Endothelial cell (in vitro differentiated cells): Measurements from ENCODE around the gene PCGF5. TPM values are rescaled to one million over a fixed set of nuclear protein-coding genes. Genes with fewer than 3 reads are reported as not detected.
"Not testable (repeated sequence)": the region's sequence is repeated elsewhere in the genome, so short reads cannot be mapped to it uniquely, and the experiment has no call there.

Experiments used
- DNase-seq: peaks from one replicate; pipeline ENCODE4 v3.0.0; 2021; ENCODE audit warnings: low spot score
- H3K27ac Mint-ChIP-seq: one replicate; pipeline ENCODE4 v1.8.0; 2021; ENCODE audit warnings: mixed read lengths, inconsistent platforms; ENCODE audit not compliant: unreplicated experiment
- H3K27me3 Mint-ChIP-seq: one replicate; pipeline ENCODE4 v1.8.0; 2021; ENCODE audit warnings: mild to moderate bottlenecking, moderate library complexity, mixed read lengths, inconsistent platforms; ENCODE audit not compliant: unreplicated experiment
- H3K36me3 Mint-ChIP-seq: one replicate; pipeline ENCODE4 v1.8.0; 2021; ENCODE audit warnings: mild to moderate bottlenecking, low read depth, mixed read lengths, inconsistent platforms; ENCODE audit not compliant: unreplicated experiment
- H3K4me1 Mint-ChIP-seq: one replicate; pipeline ENCODE4 v1.8.0; 2021; ENCODE audit warnings: mild to moderate bottlenecking, mixed read lengths, inconsistent platforms; ENCODE audit not compliant: unreplicated experiment
- H3K4me3 Mint-ChIP-seq: one replicate; pipeline ENCODE4 v1.8.0; 2021; ENCODE audit warnings: mild to moderate bottlenecking, mixed read lengths, inconsistent platforms; ENCODE audit not compliant: unreplicated experiment
- H3K9me3 Mint-ChIP-seq: one replicate; pipeline ENCODE4 v1.8.0; 2021; ENCODE audit warnings: mixed read lengths, inconsistent platforms; ENCODE audit not compliant: unreplicated experiment
- total RNA-seq: library from RNA; stranded (reverse); fragmentation: NEBNext Ultra II Directional; extraction: Animal tissue kit (Norgen Biotek cat#: 25700); gene quantifications from one replicate; pipeline ENCODE4 v1.2.1, GENCODE V29; 2021; ENCODE audit not compliant: unreplicated experiment
- TF ChIP-seq, protein P1 (sequence below): fragments of 200-600 bp; sonication (generic); IDR thresholded peaks from one replicate; pipeline ENCODE4 v1.5.0; 2021; ENCODE audit warnings: antibody characterized with exemption; ENCODE audit not compliant: unreplicated experiment

Gene PCGF5
- total RNA-seq, 1 donor from 2014 or later = 21.5 TPM

DNA sequence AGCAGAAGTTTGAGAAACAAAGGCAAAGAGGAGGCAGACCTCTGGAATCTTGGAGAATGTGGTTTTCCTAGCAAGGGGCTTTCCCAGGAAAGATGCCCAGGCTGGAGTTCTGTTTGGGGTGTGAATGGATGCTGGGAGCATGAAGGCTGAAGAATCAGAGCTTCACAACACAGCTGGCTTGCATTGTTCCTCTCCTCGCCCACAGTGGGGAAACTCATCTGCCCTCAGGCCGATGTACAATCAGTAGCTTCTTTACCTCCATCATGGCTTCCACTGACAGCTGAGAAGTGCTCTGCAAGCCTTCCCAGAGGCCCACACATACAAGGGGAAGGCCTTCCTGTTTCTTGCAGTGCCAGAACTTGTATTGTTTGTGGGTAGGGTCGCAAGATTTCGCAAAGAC, 98.9 kb downstream of the PCGF5 start:
- Mint-ChIP-seq H3K27me3 (no peaks in the 10 kb centered on the region), H3K27ac (no peak overlapping the region), H3K9me3 (no peaks in the 10 kb centered on the region), H3K36me3 (no peaks in the 10 kb centered on the region), H3K4me1 (no peaks in the 10 kb centered on the region), H3K4me3 (no peak overlapping the region)
- no peak for DNase-seq
- TF ChIP-seq, protein P1, sequence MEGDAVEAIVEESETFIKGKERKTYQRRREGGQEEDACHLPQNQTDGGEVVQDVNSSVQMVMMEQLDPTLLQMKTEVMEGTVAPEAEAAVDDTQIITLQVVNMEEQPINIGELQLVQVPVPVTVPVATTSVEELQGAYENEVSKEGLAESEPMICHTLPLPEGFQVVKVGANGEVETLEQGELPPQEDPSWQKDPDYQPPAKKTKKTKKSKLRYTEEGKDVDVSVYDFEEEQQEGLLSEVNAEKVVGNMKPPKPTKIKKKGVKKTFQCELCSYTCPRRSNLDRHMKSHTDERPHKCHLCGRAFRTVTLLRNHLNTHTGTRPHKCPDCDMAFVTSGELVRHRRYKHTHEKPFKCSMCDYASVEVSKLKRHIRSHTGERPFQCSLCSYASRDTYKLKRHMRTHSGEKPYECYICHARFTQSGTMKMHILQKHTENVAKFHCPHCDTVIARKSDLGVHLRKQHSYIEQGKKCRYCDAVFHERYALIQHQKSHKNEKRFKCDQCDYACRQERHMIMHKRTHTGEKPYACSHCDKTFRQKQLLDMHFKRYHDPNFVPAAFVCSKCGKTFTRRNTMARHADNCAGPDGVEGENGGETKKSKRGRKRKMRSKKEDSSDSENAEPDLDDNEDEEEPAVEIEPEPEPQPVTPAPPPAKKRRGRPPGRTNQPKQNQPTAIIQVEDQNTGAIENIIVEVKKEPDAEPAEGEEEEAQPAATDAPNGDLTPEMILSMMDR = no peak

DNA sequence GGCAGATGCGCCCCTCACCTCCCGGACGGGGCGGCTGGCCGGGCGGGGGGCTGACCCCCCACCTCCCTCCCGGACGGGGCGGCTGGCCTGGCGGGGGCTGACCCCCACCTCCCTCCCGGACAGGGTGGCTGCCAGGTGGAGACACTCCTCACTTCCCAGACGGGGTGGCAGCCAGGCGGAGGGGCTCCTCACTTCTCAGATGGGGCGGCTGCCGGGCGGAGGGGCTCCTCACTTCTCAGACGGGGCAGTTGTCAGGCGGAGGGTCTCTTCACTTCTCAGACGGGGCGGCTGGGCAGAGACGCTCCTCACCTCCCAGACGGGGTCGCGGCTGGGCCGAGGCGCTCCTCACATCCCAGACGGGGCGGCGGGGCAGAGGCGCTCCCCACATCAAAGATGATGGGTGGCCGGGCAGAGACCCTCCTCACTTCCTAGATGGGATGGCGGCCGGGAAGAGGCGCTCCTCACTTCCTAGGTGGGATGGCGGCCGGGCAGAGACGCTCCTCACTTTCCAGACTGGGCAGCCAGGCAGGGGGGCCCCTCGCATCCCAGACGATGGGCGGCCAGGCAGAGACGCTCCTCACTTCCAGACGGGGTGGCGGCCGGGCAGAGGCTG, 102.9 kb downstream of the PCGF5 start:
- not testable (repeated sequence) for H3K4me1 Mint-ChIP-seq, H3K36me3 Mint-ChIP-seq, H3K4me3 Mint-ChIP-seq, H3K27me3 Mint-ChIP-seq, H3K9me3 Mint-ChIP-seq, DNase-seq, H3K27ac Mint-ChIP-seq

DNA sequence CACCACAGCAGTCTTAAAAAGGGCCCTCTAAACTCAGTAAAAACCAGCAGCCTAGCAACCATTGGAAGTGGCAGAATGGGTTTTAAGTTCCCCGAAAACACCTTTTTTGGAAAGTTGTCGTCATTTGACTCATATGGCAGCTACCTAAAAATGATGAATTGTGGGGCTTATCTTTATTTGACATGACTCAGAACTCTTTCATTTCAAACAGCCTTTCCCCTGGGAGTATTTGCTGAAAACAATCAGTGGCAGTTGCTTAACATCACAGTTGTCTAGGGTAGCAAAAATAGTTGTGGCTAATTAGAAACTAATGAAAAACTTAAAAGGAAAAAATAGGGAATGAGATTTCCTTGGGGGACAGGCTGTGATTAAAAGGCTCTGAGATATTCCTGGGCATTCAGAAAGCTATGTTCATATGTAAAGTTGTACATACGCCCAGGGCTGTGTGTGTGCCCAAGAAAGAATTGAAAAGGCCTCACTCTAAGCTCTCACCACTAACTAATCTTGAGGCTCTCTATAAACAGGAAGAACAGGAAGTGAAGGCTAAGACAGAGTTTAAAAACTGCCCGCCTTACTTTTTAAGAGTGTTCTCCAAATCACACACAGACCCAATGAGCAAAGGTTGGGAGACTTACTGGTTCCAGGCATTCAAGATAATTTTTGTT, 108.0 kb downstream of the PCGF5 start:
- Mint-ChIP-seq H3K27ac (no peak overlapping the region), H3K9me3 (no peaks in the 10 kb centered on the region), H3K4me3 (no peak overlapping the region), H3K36me3 (no peaks in the 10 kb centered on the region), H3K27me3 (no peaks in the 10 kb centered on the region), H3K4me1 (no peaks in the 10 kb centered on the region)
- no peak for DNase-seq
- TF ChIP-seq, protein P1 = no peak

Other genes starting within 250 kb of the PCGF5 start
- 17.4 TPM for gene HECTD2, start 189.7 kb downstream of the PCGF5 start, total RNA-seq